Loucy (cell line): ENCODE measurements around the gene CYP2A7.
"Not testable (repeated sequence)": the region's sequence is repeated elsewhere in the genome, so short reads cannot be mapped to it uniquely, and the experiment has no call there.

ENCODE experiments used
- H2AFZ ChIP-seq: fragments of 200-600 bp; sonication (generic); 2 replicates; pipeline ENCODE4 v1.6.0; 2016; ENCODE audit warnings: antibody characterized with exemption, mild to moderate bottlenecking, low read length, moderate library complexity
- H3F3A ChIP-seq: fragments of 200-600 bp; 2 replicates; pipeline ENCODE4 v1.6.0; 2016; ENCODE audit warnings: antibody characterized with exemption, low read depth, mild to moderate bottlenecking
- H3K27me3 ChIP-seq: fragments of 200-600 bp; sonication (generic); 2 replicates; pipeline ENCODE4 v1.6.1; 2014; ENCODE audit warnings: low read length, mild to moderate bottlenecking; ENCODE audit not compliant: insufficient read depth, poor library complexity, severe bottlenecking
- H3K36me3 ChIP-seq: fragments of 200-600 bp; sonication (generic); 2 replicates; pipeline ENCODE4 v1.6.1; 2016; ENCODE audit warnings: low read length; ENCODE audit not compliant: insufficient read depth
- H3K4me1 ChIP-seq: fragments of 200-600 bp; sonication (generic); 2 replicates; pipeline ENCODE4 v1.5.1; 2014; ENCODE audit warnings: low read length, mild to moderate bottlenecking; ENCODE audit not compliant: insufficient read depth, poor library complexity, severe bottlenecking
- H3K4me2 ChIP-seq: fragments of 200-600 bp; sonication (generic); 2 replicates; pipeline ENCODE4 v1.6.0; 2014; ENCODE audit warnings: antibody characterized with exemption, low read length, low read depth, mild to moderate bottlenecking; ENCODE audit not compliant: poor library complexity, severe bottlenecking
- H3K4me3 ChIP-seq: fragments of 200-600 bp; sonication (generic); 2 replicates; pipeline ENCODE4 v1.5.1; 2014; ENCODE audit warnings: low read length, mild to moderate bottlenecking, mixed read lengths; ENCODE audit not compliant: poor library complexity, severe bottlenecking
- H3K79me2 ChIP-seq: fragments of 200-600 bp; sonication (generic); 2 replicates; pipeline ENCODE4 v1.6.1; 2014; ENCODE audit warnings: low read length; ENCODE audit not compliant: insufficient read depth
- H3K9ac ChIP-seq: fragments of 200-600 bp; sonication (generic); 2 replicates; pipeline ENCODE4 v1.6.0; 2014; ENCODE audit warnings: mild to moderate bottlenecking, low read depth, low read length, moderate library complexity; ENCODE audit not compliant: poor library complexity, severe bottlenecking
- H3K9me2 ChIP-seq: fragments of 200-600 bp; sonication (generic); replicated peaks from 2 replicates; pipeline ENCODE4 v1.6.1; 2016; ENCODE audit warnings: low read depth, low read length, mixed read lengths
- H3K9me3 ChIP-seq: fragments of 200-600 bp; sonication (generic); 2 replicates; pipeline ENCODE4 v1.6.1; 2014; ENCODE audit warnings: mild to moderate bottlenecking, antibody characterized with exemption, low read length, low read depth; ENCODE audit not compliant: insufficient read depth
- H4K20me1 ChIP-seq: fragments of 200-600 bp; sonication (generic); 2 replicates; pipeline ENCODE4 v1.6.0; 2014; ENCODE audit warnings: antibody characterized with exemption, low read length, mild to moderate bottlenecking; ENCODE audit not compliant: insufficient read depth, poor library complexity, severe bottlenecking
- EZH2phosphoT487 ChIP-seq: fragments of 200-600 bp; IDR thresholded peaks from 2 replicates; pipeline ENCODE4 v1.6.1; 2018; ENCODE audit warnings: antibody characterized with exemption, mild to moderate bottlenecking, moderate library complexity, borderline replicate concordance
- TF ChIP-seq, protein P1 (sequence below): fragments of 200-600 bp; sonication (generic); conservative IDR thresholded peaks from 2 replicates; pipeline ENCODE4 v1.5.1; 2014; ENCODE audit warnings: mild to moderate bottlenecking, antibody characterized with exemption, low read length

CYP2A7 gene

GRCh38 chr19:40896843-40897789 lies 15.1 kb upstream of the CYP2A7 start:
- not testable (repeated sequence) for H2AFZ ChIP-seq, H3K36me3 ChIP-seq, H3K9me3 ChIP-seq, H3K9me2 ChIP-seq, H3K27me3 ChIP-seq, H3K4me2 ChIP-seq, H3F3A ChIP-seq, H3K79me2 ChIP-seq, H3K9ac ChIP-seq, H4K20me1 ChIP-seq, H3K4me3 ChIP-seq, H3K4me1 ChIP-seq

DNA sequence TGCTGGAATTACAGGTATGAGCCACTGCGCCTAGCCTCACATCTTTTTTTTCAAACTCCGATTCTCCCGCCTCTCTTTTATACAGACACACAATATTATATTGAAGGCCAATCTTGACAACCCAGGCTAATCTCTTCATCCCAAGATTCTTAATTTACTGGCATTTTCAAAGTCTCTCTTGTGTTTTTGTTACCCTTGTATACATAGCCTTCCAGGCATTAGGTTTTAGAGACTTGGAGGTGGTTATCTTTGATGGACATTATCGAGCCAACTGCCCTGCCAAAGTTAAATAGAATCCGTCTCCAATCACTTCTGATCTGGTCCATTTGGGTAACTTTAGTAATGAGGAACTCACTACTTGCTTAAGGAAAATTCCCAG lies 14.4 kb upstream of the CYP2A7 start:
- Histone ChIP-seq H3K36me3 (no peaks in the 10 kb centered on the region), H3K4me2 (no peak overlapping the region)

DNA sequence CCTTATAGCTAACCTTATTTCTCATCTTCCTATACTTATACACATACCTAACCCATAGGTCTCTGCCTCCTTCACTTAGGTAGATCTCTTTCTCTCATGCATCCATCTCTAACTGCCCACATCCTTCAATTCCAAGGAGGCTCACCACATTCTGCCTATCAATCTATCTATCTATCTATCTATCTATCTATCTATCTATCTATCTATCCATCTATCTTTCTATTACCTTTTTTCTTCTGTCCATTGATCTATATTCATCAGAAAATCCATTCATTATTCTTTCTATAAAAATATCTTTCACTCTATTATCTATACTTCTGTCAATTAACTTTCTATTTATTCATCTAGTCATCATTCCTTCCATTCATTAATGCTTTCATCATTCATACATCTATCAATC lies 11.1 kb upstream of the CYP2A7 start:
- no peaks in the 10 kb centered on the region for H3K27me3 ChIP-seq

More for the DNA sequence above, 14.4 kb upstream of the CYP2A7 start:
- no peaks in the 10 kb centered on the region for H3F3A ChIP-seq
- no peak overlapping the region for H2AFZ ChIP-seq
- no peak overlapping the region for H3K9ac ChIP-seq
- no peaks in the 10 kb centered on the region for H3K4me1 ChIP-seq
- H3K9me2 ChIP-seq: no peaks in the 10 kb centered on the region
- TF ChIP-seq, protein P1, sequence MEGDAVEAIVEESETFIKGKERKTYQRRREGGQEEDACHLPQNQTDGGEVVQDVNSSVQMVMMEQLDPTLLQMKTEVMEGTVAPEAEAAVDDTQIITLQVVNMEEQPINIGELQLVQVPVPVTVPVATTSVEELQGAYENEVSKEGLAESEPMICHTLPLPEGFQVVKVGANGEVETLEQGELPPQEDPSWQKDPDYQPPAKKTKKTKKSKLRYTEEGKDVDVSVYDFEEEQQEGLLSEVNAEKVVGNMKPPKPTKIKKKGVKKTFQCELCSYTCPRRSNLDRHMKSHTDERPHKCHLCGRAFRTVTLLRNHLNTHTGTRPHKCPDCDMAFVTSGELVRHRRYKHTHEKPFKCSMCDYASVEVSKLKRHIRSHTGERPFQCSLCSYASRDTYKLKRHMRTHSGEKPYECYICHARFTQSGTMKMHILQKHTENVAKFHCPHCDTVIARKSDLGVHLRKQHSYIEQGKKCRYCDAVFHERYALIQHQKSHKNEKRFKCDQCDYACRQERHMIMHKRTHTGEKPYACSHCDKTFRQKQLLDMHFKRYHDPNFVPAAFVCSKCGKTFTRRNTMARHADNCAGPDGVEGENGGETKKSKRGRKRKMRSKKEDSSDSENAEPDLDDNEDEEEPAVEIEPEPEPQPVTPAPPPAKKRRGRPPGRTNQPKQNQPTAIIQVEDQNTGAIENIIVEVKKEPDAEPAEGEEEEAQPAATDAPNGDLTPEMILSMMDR: no peak
- no peak for TF ChIP-seq EZH2phosphoT487
- H3K79me2 ChIP-seq: no peaks in the 10 kb centered on the region
- H3K27me3 ChIP-seq: no peaks in the 10 kb centered on the region
- H4K20me1 ChIP-seq: no peaks in the 10 kb centered on the region
- H3K9me3 ChIP-seq: no peaks in the 10 kb centered on the region
- no peak overlapping the region for H3K4me3 ChIP-seq

More for the DNA sequence above, 11.1 kb upstream of the CYP2A7 start:
- H3K9me3 ChIP-seq: no peaks in the 10 kb centered on the region
- H3K9me2 ChIP-seq: no peaks in the 10 kb centered on the region
- H3F3A ChIP-seq: no peaks in the 10 kb centered on the region
- no peaks in the 10 kb centered on the region for H4K20me1 ChIP-seq
- no peaks in the 10 kb centered on the region for H3K4me1 ChIP-seq
- no peaks in the 10 kb centered on the region for H3K79me2 ChIP-seq
- no peak overlapping the region for H2AFZ ChIP-seq
- H3K4me3 ChIP-seq: no peak overlapping the region
- no peaks in the 10 kb centered on the region for H3K36me3 ChIP-seq
- TF ChIP-seq, protein P1: no peak
- no peak for TF ChIP-seq EZH2phosphoT487
- no peak overlapping the region for H3K4me2 ChIP-seq
- H3K9ac ChIP-seq: no peak overlapping the region
